ENCODE measurements around the gene TMEM82.

TMEM82 gene

DNA sequence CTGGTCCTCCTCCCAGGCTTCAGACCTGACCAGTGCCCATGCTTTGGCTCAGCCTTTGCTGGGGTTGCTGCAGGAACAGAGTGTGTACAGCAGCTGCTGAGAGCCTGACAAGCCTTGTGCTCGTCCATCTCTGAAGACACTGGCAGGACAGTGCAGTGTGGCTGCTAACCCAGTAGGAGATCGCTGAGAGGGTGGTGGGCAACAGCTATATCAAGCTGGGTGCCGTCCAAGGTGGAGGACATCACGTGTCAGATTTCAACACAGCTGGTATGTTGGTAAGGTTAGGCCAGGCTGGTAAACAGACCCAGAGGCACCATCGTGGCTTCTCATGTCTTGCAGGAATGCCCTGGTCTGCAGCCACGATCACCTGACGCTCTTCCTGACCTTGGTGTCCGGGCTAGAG lies 24.1 kb upstream of the TMEM82 start:
- no peak overlapping the region for H3K4me3 ChIP-seq
- H3K9me3 ChIP-seq = no peaks in the 10 kb centered on the region
- H3K4me2 ChIP-seq = no peak overlapping the region
- H4K20me1 ChIP-seq = peaks cover 68% of the 10 kb centered on the region
- H3K27ac ChIP-seq = no peak overlapping the region
- TF ChIP-seq Cebpa-rat (IDR thresholded peaks at IDR 0.05) = no peak
- no peaks in the 10 kb centered on the region for H3K27me3 ChIP-seq
- H3K4me1 ChIP-seq = no peaks in the 10 kb centered on the region
- peaks cover 82% of the 10 kb centered on the region for H3K36me3 ChIP-seq
- H3K9ac ChIP-seq = no peak overlapping the region

GRCh38 chr1:15719381-15720120 lies 22.7 kb upstream of the TMEM82 start:
- Histone ChIP-seq H3K27me3 (no peaks in the 10 kb centered on the region), H4K20me1 (peaks cover 54% of the 10 kb centered on the region), H3K4me1 (no peaks in the 10 kb centered on the region), H3K27ac (no peak overlapping the region), H3K4me2 (no peak overlapping the region), H3K36me3 (peaks cover 91% of the 10 kb centered on the region), H3K4me3 (no peak overlapping the region), H3K9ac (no peak overlapping the region), H3K9me3 (no peaks in the 10 kb centered on the region)
- no peak for TF ChIP-seq Cebpa-rat (IDR thresholded peaks at IDR 0.05)

- Histone ChIP-seq H3K36me3 (peaks cover 97% of the 10 kb centered on the region), H4K20me1 (peaks cover 41% of the 10 kb centered on the region)
These were observed 21.4 kb upstream of the TMEM82 start for GRCh38 chr1:15720861-15721260.

GRCh38 chr1:15722411-15722810 lies 19.9 kb upstream of the TMEM82 start:
- Histone ChIP-seq H3K4me1 (peaks cover 3% of the 10 kb centered on the region), H3K9ac (no peak overlapping the region), H3K27me3 (no peaks in the 10 kb centered on the region), H3K36me3 (peaks cover 97% of the 10 kb centered on the region), H3K4me2 (no peak overlapping the region), H3K9me3 (no peaks in the 10 kb centered on the region), H3K27ac (no peak overlapping the region), H3K4me3 (no peak overlapping the region), H4K20me1 (peaks cover 33% of the 10 kb centered on the region)
- no peak for TF ChIP-seq Cebpa-rat (IDR thresholded peaks at IDR 0.05)

More at GRCh38 chr1:15720861-15721260, 21.4 kb upstream of the TMEM82 start:
- no peaks in the 10 kb centered on the region for H3K27me3 ChIP-seq
- no peak overlapping the region for H3K9ac ChIP-seq
- H3K27ac ChIP-seq = no peak overlapping the region
- no peaks in the 10 kb centered on the region for H3K4me1 ChIP-seq
- H3K9me3 ChIP-seq = no peaks in the 10 kb centered on the region
- no peak for TF ChIP-seq Cebpa-rat (IDR thresholded peaks at IDR 0.05)
- H3K4me2 ChIP-seq = no peak overlapping the region
- H3K4me3 ChIP-seq = no peak overlapping the region

DNA sequence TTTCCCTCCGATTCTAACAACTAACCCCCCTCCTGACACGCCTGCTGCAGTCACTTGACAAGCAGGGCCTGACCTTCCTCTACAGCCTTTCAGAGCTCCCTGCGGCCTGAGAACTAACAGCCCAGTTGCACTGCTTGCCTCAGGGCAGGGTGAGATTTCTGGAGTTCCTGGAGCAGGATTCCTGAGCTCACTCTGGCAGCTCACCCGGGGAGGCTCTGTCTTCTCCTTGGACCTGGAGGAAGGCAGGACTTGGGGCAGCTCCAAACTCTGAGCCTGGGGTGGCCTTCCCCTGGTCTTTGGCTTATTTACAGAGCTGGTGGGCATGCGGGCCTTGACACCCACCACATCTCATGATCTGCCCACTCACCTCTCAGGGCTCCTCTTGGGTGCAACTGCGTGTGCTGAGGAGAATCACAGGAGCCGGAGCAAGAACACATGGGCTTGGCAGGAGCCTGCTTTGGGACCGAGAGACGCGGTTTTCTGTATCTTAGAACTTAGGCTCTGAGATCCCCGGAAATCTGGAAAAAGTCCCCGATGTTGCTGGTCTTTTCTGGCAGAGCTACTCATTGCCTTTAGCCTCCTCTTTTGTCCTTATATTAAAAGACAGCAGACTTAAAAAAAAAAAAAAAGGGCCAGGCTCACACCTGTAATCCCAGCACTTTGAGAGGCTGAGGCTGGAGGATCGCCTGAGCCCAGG lies 19.3 kb upstream of the TMEM82 start:
- Histone ChIP-seq H3K4me3 (no peak overlapping the region), H3K27me3 (no peaks in the 10 kb centered on the region), H3K36me3 (peaks cover 97% of the 10 kb centered on the region), H3K9me3 (no peaks in the 10 kb centered on the region), H3K4me1 (peaks cover 9% of the 10 kb centered on the region), H3K9ac (no peak overlapping the region), H4K20me1 (peaks cover 34% of the 10 kb centered on the region), H3K27ac (no peak overlapping the region), H3K4me2 (no peak overlapping the region)
- TF ChIP-seq Cebpa-rat (IDR thresholded peaks at IDR 0.05) = no peak

DNA sequence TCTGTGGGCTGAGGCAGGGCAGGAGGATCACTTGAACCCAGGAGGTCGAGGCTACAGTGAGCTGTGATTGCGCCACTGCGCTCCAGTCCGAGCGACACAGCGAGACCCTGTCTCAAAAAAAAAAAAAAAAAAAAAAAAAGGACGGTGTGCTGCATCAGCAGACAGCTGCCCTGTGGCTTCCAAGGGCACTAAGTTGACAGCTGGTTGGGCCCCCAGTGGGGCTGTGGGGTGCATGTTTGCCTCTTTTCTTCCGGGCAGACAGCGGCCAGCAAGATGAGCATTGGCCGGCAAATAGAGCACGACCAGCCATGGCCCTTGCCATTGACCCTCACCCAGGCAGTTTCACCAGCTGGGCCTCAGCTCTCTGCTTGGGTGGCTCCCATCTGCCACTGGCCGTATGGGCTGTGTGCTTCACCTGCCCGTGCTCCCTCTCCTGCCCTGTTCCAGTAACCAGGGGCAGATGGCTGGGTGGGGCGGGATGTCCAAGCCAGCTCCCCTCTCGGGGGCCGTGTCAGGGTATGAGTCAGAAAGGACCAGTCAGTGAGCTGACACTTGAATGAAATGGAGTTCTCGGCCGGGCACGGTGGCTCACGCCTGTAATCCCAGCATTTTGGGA lies 18.6 kb upstream of the TMEM82 start:
- Histone ChIP-seq H3K4me1 (peaks cover 16% of the 10 kb centered on the region), H3K36me3 (peaks cover 99% of the 10 kb centered on the region), H3K4me2 (no peak overlapping the region), H4K20me1 (peaks cover 39% of the 10 kb centered on the region), H3K4me3 (no peak overlapping the region), H3K9ac (no peak overlapping the region), H3K9me3 (no peaks in the 10 kb centered on the region), H3K27ac (no peak overlapping the region), H3K27me3 (no peaks in the 10 kb centered on the region)
- no peak for TF ChIP-seq Cebpa-rat (IDR thresholded peaks at IDR 0.05)

DNA sequence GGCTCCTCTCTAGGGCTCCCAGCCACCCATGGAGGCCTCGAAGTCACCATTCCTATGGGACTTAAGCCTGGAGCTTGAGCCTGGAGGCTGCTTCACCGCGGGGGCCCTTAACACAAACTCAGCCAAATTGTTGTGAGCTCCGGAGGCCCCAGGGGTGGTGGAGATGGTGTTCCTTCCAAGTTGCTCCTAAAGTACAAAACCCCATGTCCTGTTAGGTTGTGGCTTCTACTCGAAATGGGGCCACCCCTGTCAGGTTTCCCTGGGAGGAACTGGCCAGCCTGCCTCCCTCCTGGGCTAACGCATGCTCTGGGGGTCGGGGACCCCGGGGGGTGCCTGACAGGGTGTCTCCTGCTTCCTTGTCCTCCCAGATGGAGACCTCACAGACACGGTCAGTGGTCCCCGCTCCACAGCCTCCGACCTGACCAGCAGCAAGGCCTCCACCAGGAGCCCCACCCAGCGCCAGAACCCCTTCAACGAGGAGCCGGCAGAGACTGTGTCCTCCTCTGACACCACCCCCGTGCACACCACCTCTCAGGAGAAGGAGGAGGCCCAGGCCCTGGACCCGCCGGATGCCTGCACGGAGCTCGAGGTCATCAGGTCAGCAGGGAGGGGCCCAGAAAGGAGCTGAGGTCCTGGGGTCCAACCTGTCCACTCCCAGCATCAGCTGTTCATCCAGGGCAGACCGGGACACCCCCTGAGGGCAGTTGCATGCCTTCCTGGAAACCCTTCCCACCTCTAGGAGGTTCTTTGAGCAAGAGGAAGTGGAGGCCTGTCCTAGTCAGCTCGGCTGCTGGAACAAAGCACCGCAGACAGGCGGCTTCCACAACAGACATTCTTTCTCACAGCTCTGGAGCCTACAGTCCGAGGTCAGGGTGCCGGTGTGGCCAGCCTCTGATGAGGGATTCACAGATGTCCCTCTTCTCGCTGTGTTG lies 17.1 kb upstream of the TMEM82 start:
- H3K27ac ChIP-seq = no peak overlapping the region
- H3K36me3 ChIP-seq = peaks cover 97% of the 10 kb centered on the region
- H3K9me3 ChIP-seq = no peaks in the 10 kb centered on the region
- peaks cover 32% of the 10 kb centered on the region for H4K20me1 ChIP-seq
- no peak overlapping the region for H3K4me2 ChIP-seq
- H3K4me1 ChIP-seq = peaks cover 22% of the 10 kb centered on the region
- no peak overlapping the region for H3K9ac ChIP-seq
- TF ChIP-seq Cebpa-rat (IDR thresholded peaks at IDR 0.05) = no peak
- no peak overlapping the region for H3K4me3 ChIP-seq
- no peaks in the 10 kb centered on the region for H3K27me3 ChIP-seq

GRCh38 chr1:15726508-15726907 lies 15.8 kb upstream of the TMEM82 start:
- Histone ChIP-seq H3K4me1 (peaks cover 22% of the 10 kb centered on the region), H3K36me3 (peaks cover 98% of the 10 kb centered on the region)

GRCh38 chr1:15727021-15727420 lies 15.3 kb upstream of the TMEM82 start:
- H4K20me1 ChIP-seq = peaks cover 35% of the 10 kb centered on the region
- peaks cover 98% of the 10 kb centered on the region for H3K36me3 ChIP-seq
- no peak overlapping the region for H3K9ac ChIP-seq

More at GRCh38 chr1:15726508-15726907, 15.8 kb upstream of the TMEM82 start:
- Histone ChIP-seq H3K4me2 (no peak overlapping the region), H3K9ac (no peak overlapping the region), H3K4me3 (no peak overlapping the region), H4K20me1 (peaks cover 40% of the 10 kb centered on the region), H3K27ac (no peak overlapping the region), H3K27me3 (no peaks in the 10 kb centered on the region), H3K9me3 (no peaks in the 10 kb centered on the region)
- no peak for TF ChIP-seq Cebpa-rat (IDR thresholded peaks at IDR 0.05)

More at GRCh38 chr1:15727021-15727420, 15.3 kb upstream of the TMEM82 start:
- H3K4me3 ChIP-seq = no peak overlapping the region
- H3K27ac ChIP-seq = no peak overlapping the region
- no peaks in the 10 kb centered on the region for H3K27me3 ChIP-seq
- H3K4me2 ChIP-seq = no peak overlapping the region
- no peaks in the 10 kb centered on the region for H3K9me3 ChIP-seq
- no peak for TF ChIP-seq Cebpa-rat (IDR thresholded peaks at IDR 0.05)
- H3K4me1 ChIP-seq = peaks cover 22% of the 10 kb centered on the region

Measured in BLaER1 (cell line).